Activated effector memory CD4-positive, alpha-beta T cell treated with anti-CD3 and anti-CD28 coated beads, Interleukin-2, amount 50 U/mL, for 16 hours (primary cell): Measurements from ENCODE around the gene TEKT1.
"Not testable (repeated sequence)": the region's sequence is repeated elsewhere in the genome, so short reads cannot be mapped to it uniquely, and the experiment has no call there.

Experiments used
- DNase-seq: peaks from one replicate; pipeline ENCODE4 v3.0.0-alpha.2; 2020

The TEKT1 gene

DNA sequence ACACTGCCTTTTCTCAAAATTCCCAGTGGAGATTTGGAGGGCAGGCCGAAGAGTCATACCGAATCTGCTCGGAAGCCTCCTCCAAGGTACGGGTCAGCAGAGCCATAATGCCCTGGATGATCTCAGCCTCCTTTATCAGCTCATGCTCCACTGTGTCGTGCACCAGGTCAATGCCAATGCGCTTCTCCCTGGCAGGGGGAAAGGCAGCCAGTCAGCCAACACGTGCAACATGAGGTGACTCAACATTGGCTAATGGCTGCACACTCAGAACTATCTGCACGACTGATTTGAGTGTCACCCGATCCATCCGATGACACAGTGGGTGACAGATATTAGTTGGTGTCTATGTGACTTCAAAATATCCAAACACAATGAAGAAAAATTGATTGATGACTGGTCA is 15.8 kb downstream of the TEKT1 start:
- DNase-seq = no peak

DNA sequence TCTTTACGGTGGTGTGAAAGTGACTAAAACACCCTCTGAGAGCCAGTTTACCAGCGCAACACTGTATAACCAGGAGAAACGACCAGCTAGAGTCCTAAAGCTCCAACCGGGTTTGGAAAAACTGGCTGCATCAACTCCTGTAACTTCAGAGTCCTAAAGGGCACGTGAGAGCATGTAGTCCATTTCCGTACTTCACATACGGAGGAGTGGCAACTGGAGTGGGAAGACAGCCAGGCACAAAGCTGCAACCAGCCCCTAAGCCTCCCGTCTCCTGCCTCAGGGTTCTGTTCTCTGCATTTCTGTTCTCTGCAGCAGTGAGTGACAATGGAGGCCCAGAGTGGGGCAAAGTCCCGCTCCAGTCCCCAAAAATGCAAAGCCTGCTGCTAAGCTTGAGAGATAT is 19.2 kb downstream of the TEKT1 start:
- no peak for DNase-seq

DNA sequence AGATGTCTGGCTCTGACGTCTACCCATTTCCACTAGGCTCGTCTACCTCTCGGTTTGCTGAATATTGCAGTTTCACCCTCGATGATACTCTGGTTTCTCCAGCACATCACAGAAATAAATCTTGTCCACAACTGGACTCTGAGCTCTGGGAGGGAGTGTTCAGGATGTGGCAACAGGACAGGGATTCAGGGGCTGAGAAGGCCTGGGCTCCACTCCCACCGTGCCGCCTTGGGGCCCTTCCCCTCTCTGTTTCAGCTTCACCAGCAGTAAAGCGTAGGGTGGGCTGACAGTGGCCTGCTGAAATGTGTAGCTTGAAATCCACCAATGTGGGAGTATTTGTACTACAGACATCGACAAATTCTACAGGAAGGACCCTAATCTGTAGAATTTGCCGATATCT is 20.0 kb downstream of the TEKT1 start:
- DNase-seq = no peak

DNA sequence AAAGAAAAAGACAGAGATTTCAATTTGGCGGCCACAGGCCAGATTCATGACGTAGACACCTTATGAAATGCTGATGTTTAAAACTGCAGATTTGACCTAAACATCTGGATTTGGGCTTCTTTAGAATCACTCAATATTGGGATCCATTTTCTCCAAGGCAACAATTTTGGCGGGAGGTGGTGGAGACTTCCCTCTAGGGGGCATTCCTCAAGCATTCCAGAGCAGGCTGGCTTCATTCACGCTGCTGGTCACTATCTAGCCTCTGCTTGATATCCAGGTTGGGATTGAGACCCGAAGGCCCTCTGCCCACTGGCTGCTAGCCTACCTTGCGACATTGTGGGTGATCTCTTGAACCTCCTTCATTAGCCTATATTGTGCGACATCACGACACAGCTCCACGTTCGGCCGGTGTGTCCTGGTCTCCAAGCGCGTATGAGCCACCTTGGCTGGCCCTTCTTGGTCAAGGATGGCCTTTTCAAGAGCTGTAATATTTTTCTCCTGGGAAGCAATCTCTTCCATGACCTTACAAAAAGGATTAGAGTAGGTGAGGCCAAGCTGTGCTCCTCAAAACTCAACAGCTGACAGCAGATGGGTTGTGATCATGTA is 31.0 kb downstream of the TEKT1 start:
- peak; percentile 67 for DNase-seq

DNA sequence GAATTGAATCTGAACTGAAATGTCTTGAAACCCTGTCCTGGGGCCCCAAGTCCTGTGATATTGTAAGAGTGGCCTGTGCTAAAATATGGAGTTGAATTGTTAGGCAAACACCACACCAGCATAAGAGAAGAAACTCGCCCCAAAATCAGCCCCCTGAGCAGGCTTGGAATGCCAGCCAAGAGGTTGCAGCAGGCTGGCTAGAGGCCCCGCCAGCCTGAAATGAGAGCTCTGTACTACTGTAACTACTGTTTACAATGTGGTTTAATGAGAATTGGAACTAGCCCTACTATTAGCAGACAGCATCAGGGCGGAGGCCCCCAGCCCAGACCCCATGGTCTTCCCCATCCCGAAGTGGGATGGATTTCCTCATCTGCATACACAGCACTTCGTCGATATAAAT is 31.8 kb downstream of the TEKT1 start:
- no peak for DNase-seq

DNA sequence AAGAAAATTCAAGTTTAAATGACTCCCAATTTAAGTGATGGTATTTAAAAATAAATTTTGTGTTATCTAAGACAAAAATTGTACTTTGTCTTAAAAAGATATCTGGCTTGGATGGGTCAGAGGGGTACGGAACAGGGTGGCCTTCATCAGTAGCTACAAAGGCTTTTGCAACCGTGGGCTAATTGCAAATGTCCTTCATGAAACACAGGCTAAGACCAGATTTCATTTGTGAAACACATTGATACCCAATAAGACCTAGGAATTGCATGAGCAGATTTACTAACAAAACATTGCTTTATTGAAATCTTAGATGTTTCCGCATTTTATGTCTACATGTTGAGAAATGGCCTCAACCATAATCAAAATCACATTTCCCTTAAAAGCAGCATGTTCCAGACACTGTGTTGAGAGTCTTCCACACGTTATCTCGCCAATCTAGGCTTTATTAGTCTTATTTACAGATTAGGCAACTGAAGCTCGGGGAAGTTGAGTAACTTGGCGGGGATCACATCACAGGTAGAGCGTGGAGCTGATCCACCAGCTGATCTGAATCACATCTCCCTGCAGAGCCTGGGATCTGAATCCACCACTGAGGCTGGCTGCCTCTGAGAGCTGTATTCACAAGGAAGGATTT is 33.7 kb downstream of the TEKT1 start:
- no peak for DNase-seq

DNA sequence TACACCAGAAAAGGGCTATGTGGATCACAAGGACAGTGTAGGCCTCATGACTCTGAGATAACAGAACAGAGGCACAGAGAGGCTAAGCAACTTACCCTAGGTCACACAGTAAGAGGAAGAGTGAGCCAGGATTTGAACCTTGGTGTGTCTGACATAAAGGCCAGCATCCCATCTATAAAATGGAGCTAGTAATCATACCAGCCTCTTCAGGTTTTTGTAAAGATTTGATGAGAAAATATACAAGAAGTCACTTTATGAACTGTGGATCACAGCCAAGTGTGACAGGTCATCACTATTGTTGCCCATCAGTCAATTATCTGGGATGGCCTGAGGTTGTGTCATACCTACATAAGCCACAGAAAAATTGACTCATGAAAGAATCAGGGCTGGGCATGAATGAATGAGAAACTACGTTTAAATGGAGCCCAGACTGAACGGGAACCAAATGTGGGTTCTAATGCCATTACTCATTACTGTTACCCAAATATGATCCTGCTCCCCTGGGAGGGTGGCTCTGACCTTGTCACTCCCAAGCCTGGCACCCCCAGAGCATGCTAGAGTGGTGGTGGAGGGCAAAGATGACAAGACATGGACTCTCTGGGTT is 34.5 kb downstream of the TEKT1 start:
- no peak for DNase-seq

DNA sequence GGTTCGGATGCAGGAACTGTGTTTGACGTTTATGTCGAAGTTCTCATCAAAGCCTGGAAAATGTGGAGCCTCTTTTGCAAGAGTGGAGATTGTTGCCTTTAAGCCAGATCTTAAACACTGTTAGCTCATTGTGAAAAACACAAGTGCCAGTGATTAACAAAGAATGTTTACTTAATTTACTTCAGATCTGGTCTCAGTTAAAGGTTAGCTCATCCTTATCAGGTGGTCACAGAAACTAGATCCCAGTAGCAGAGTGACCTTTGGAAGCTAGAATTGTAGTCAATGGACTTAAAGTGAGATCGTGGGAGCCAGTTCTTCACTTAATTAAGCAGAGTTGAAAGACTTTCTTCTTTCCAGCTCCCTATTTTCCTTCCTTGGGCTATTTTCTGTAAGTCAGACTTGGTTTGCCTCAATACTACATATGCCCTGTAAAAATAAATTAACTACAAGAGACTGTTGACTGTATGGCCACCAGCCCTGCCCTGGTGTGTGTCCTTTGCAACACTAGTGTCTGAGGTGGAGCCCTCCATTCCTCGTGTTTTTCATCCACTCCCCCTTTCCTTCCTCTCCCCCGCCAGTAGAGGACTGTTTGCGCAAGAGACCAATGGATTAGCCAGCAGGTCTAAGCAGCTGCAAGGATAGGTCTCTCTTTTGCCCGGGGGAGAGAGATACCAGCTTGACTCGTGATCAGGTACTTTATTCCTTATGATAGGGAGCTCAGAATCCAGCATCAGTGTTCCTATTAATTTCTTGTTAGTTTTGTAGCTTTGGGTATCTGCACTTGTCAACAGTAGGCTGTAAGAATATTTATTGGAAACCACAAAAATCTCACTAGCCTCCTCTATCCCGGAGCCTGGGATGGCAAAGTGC is 35.3 kb downstream of the TEKT1 start:
- no peak for DNase-seq

DNA sequence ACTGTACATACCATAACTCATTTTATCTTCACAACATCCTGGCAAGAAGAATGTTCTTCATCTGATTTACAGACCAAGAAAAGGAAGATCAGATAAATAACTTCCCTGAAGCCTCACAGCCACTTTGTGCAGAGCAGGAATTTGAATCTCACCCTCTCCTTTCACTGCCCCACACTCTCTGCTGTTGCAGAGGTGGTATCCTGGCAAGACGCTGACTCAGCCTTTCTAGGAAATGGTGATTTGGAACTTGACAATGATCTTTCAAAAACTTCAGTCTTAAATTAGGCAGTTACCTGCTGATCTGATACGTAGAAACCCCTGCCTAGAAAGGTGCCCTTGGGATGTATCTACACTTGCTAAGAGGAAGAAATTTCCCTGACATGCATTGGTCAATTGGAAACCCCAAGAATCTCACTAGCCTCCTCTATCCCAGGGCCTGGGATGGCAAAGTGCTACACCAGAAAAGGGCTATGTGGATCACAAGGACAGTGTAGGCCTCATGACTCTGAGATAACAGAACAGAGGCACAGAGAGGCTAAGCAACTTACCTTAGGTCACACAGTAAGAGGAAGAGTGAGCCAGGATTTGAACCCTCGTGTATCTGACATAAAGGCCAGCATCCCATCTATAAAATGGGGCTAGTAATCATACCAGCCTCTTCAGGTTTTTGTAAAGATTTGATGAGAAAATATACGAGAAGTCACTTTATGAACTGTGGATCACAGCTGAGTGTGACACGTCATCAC is 37.6 kb downstream of the TEKT1 start:
- no peak for DNase-seq

DNA sequence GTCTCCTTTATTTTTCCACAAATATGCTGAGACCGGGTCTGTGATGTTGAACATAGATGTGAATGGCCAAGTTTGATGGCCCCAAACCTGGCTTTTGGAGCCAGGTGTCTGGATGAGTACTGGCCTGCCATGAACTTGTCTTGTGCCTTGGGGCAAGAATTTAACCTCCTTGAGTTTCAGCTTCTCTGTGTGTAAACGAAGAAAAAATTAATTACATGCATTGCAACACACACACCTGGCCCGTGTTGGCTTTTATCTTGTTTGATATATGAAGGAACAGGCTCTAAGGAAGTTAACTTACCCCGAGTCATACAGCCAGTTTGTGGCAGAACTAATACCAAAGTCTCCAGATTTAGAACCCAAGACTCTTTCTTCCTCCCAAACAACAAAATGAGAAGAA is 42.4 kb downstream of the TEKT1 start:
- no peak for DNase-seq

DNA sequence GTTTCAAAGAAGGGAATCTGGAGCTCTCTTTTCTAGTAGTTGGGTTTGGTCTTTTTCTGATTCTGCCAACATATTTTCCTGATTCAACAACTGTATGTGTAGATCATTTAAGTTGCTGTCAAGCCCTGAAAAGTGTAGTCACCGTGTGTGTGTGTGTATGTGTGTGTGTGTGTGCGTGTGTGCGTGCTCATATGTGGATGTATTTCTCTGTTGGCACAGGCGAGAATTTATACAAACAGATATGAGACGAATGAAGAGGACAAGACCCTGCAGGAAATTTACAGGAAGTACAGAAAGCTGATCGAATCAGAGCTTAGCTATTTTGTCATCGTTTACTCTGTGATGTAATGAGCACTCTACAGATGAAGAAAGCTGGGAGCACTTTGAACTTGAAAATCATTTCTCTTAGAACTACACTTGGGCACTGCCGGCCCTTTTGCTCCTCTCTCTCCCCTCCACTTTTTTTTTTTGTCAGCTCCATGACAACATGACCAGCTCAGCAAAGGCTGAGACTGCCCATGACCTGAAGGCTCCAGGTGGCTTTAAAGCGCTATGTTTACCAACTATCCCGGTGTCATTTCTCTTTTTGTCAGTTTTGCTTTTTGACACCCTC is 44.3 kb downstream of the TEKT1 start:
- no peak for DNase-seq

DNA sequence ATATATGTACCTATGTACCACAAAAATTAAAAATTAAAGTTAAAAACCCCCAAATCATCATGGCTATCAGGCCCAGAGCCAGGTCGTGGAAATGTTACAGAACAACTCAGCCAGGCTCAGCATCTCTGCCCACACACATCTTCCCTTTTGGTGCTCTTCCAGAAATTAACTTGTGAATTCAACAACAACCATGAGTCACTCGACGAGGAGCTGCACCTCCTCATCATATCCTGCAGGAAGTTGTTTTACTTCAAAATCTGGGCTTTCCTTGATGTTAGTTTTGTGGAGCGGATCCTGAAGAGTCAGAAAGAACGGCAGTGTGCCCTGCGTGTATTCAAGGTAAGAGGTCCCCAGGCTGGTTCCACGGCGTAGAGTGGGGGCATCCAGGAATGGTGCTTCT is 44.9 kb downstream of the TEKT1 start:
- no peak for DNase-seq

DNA sequence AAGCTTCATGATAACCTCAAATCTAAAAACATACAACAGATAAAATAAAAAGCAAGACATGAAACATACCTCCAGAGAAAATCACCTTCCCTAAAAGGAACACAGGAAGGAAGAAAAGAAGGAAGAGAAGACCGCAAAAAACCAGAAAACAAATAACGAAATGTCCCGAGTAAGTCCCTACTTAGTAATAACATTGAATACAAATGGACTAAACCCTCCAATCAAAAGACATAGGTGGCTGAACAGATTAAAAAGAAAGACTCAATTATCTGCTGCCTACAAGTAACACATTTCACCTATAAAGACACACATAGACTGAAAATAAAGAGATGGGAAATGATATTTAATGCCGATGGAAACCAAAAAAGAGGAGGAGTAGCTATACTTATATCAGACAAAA is 49.3 kb downstream of the TEKT1 start:
- DNase-seq = no peak

DNA sequence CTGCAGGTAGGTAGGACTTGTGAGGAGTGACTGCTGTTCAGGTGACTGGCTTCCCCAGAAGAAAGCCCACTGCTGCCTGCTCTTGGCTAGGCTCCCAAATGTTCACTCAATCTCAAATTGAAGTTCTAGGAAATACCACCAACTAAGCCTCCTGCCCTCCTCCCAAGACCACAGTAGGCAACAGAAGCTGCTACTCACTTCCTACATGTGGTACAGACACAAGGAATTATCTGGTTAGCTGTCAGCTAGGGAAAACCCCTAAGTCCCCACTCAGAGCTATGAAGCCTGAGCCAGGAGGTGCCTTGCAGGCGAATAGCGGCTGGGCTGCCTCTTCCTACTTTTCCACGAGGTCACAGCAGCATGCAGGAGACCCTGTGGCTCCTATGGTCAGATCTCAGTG is 50.6 kb downstream of the TEKT1 start:
- no peak for DNase-seq

DNA sequence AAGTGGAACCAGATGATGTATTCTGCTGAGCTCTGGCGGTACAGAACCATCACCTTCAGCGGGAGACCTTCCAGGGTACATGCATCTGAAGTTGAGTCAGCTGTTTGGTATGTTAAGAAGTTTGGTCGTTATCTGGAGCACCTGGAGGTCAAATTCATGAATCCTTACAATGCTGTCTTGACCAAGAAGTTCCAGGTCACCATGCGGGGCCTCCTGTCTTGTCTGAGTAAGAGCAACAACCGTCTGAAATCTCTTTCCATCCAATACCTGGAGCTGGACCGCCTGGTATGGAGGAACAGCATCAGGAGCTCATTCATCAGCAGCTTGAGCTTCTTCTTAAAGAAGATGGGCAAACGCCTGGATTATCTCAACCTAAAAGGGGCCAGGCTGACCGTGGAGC is 51.5 kb downstream of the TEKT1 start:
- DNase-seq = no peak

DNA sequence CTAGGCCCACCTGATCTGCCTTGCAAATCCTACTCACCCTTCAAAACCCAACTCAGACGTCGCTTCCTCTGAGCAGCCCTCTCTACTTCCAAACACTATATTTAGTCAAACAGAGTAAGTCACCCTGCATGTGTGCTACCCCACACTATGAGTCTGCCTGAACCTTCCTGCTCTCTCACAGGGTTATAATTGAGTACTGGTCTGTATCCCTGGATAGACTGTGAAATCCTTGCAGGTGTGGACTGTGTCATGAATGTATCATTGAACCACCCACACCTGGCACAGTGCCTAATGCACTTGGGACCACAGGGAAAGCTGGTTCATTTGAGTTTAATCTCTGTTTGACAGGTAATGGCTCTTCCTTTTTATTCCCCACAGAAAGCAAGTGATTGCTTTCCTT is 52.1 kb downstream of the TEKT1 start:
- no peak for DNase-seq

DNA sequence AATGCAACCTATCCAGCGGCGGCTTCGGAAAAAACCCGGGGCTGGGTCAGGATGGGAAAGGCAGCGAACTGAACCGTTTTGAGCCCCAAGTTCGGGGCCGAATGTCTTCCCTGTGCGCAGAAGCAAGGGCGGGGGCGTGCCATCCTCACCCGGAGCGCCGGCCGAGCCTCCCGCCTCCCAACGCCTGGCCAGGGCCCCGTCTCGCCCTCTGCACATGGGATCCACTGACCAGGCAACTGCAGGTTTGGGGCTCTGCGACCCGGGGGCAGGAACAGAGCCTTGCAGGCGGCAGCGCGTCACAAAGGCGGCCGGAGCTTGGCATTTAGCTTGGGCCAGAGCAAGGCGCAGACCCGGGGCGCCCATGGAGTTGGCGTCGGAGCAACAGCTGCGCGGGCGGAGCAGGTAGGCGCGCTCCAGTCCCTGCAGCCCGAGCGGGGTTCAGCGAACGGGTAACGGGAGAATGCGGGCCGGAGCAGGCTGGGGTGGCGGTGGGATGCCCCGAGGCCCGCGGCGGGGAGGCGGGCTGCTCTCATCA is 55.6 kb downstream of the TEKT1 start, which contains the start of gene FBXO39:
TSS of gene FBXO39 (plus strand) at position 345 of the 535 bp plus-strand sequence. CDS start 3,654 bp downstream, outside the sequence.
- DNase-seq = no peak

DNA sequence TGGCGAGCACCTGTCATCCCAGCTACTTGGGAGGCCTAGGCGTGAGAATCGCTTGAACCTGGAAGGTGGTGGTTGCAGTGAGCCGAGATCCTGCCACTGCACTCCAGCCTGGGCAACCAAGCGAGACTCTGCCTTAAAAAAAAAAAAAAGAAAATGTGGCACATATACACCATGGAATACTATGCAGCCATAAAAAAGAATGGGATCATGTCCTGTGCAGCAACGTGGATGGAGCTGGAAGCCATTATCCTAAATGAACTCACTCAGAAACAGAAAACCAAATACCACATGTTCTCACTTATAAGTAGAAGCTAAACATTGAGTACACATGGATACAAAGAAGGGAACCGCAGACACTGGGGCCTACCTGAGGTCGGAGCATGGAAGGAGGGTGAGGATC is 56.6 kb downstream of the TEKT1 start:
- DNase-seq = not testable (repeated sequence)

DNA sequence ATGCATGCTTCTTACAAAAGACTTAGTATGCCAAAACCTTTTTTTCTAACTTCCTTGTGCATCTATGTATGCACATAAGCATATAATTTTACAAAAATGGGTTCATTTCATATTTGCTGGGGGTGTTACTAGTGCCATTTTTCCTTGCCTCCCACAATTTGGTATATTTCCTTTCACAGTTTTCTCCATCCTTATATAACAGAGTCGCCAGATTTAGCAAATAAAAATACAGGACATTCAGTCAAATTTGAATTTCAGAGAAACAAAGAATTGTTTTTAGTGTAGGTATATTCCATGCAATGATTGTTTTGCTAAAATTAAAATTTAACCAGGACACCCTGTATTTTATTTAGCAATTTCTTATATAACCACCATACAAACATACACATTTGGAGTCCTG is 59.5 kb downstream of the TEKT1 start:
- no peak for DNase-seq

DNA sequence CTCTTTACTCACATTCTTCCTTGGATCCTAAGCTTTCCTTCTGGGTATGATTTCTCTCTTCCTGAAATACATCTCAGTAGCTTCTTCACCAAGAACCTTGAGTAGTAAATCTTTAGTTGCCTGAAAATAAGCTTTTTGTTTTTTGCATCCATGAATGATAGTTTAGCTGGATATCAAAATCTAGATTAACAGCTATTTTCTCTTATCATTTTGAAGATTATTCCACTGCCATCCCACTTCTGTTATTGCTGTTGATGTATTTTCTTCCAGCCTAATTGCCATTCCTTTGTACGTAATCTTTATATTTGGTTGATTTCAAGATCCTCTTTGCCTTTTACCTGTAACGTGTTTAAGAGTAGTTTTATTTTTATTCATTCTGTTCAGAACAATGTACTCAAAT is 63.1 kb downstream of the TEKT1 start:
- no peak for DNase-seq

DNA sequence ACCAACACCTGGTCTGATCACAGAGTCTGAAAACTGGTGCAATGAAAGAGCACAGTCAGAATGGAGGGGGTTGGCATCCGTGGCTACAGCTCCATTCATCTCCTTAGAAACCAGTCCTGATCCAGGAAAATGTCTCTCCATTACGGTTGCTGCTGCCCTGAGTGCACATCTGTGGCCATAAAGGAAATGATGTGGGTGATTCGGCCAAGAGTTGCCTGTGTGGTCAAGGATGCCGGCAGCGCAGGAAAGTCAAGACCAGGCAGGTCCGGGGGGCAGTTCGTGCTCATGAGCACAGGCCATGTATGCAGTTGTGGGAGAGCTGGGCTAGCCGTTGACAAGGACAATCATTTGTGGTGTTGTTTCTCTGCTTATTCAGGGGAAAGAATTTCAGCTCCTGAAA is 69.8 kb downstream of the TEKT1 start:
- DNase-seq = no peak

DNA sequence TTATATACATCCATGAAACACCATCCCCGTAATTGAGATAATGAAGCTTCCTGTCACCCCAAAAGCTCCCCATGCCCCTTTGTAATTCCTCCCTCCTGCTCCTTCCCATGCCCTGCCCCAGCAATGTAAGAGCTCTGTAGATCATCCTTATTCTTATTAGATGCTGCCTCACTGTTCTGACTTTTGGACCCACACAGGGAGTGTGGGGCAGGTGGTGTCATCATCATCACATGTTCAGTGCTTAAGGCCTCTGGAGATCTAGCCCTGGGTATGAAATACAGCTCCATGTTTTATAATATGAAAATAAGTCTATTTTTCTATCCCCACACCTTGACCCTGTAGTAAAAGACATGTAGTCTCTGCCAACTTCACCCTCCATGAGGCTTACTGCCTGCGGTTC is 73.8 kb downstream of the TEKT1 start:
- DNase-seq = no peak
